GM19455 (cell line): ENCODE measurements around the gene SAMD1.
"Not testable (repeated sequence)": the region's sequence is repeated elsewhere in the genome, so short reads cannot be mapped to it uniquely, and the experiment has no call there.

ENCODE experiments used
- ATAC-seq: cut with Tn5 transposase; IDR thresholded peaks from one replicate; pipeline ENCODE4 v1.9.1; 2021; ENCODE audit not compliant: unreplicated experiment

Gene SAMD1

DNA sequence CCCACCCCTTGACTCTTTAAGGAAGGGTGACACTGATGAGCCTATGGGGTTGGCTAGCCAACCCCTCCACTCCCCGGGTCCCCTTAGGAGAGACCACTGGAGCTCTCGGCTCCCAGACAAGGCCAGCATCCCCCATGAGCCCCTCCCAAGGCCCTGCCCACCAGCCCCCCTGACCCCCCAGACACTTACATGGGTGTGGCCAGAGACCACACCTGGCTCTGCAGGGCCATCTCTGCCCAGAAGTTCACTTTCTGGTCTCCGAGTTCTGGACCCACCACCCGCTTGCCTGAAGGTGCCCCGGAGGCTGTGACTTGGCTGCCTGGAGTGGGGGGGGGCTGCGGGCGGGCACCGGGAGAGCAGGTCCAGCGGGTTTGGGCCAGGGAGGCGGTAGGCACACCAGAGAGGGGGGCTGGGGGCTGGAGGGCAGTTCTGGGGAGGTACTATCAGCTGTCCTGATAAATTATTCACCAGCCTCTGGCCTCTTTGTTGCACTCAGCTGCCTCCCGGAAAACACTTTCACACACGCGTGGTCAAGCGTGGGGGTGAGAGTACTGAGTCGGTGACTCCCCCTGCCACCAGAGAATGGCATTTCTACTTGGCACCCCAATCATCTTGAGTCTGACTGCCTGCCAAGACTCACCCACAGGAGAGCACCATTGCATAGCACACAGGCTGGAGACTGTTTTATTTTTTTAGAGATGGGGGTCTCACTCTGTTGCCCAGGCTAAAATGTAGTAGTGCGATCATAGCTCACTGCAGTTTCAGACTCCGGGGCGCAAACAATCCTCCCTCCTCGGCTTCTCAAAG lies 28.6 kb downstream of the SAMD1 start, which contains the start of gene PALM3:
Gene PALM3 (minus strand): TSS at position 326 of the 807 bp plus-strand sequence. CDS start 96 bp downstream, at position 230.
- no peak for ATAC-seq

DNA sequence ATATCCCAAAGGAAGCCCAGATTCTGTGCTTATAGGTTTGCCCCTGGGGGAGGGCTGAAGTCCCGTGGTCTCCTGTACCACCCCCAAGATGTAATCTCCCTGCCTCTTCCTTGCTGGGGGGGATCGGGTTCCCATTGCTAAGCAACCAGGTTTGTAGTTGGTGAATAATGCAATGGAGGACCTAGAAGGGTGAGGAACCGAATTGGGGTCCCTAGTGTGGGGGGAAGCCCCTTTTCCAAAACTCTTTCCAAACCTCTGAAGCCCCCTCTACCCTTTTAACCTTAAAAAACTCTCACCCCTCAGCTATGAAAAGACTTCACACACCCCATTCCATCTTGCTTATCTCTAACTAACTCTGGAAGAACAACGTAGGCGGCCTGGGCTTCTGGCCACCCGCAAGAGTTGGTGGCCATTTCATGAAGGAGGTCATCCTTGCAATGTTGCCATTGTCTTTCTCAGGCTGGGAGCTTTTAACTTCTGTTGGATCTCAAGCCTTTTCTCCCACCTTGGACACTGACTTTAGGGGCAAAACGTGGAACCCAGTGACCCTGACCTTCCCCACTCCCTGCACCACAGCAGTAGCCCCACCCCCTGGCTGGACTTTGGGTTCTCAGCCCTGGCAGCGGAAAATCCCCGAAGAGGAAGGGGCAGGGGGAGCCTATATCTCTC lies 29.3 kb downstream of the SAMD1 start:
- no peak for ATAC-seq

DNA sequence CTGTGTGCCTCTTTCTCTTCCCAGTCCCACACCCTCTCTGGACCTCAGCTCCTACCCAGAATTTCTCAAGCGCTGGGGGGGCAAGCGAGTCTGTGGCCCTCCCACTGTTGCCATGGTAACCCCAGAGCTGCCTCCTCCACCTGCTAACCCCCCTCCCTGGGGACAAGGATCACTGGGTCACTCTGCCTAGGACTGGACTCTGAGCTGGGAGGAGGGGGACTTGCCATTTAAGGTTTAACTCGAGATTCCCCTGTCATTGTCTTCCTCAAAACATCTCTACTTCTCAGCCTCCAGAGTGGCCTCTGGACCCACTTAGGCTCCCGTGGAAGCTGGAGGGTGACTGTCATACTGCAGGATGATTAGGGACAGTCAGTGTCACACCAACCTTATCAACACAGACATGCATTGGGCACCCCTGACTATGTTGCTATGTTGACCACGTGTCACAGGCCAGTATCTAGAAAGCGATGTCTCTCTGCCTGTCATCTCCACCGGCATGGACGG lies 30.8 kb downstream of the SAMD1 start:
- no peak for ATAC-seq

GRCh38 chr19:14059093-14059480 lies 31.5 kb downstream of the SAMD1 start:
- no peak for ATAC-seq

GRCh38 chr19:14058182-14059092 lies 32.1 kb downstream of the SAMD1 start:
- ATAC-seq = no peak

- ATAC-seq = no peak
These were observed 33.7 kb downstream of the SAMD1 start for GRCh38 chr19:14056741-14057356.

DNA sequence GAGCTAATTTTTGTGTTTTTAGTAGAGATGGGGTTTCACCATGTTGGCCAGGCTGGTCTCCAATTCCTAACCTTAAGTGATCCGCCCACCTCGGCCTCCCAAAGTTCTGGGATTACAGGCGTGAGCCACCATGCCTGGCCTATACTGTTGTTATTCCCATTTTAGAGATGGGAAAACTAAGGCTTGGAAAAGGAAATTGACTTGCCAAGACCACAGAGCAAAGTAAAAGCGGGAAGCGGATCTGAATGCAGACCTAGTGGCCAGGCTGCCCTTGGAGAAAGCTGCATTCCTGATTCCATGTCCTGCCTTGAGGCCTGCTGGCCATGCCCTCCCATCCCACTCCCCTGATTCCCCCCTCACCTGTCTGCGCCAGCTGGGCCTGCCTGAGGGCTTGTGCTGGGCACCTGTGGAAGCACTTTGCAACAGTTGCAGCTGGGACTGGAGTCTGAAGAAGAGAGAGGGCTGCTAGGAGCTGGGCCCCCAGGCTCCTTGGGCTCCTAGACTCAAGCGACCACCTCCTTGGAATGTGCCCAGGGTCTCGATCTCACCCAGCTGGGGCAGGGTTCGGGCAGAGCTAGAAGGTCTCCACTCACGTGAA lies 34.4 kb downstream of the SAMD1 start:
- ATAC-seq = no peak

DNA sequence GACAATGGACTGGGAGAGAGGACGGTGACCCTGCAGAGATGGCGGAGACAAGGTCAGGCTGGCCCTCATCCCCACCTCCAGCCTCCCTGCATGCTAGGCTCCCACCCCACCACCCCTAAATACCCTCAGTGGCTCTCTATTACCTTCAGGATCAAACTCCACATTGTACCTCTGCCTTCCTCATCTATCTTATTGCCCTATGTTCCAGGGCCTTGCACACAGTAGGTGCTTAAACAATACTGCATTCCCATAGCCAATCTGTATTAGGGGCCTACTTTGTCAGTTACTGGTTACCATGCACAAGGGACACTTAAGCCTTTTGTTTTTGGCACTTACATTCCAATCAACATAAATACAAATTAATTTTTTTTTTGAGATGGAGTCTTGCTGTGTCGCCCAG lies 35.2 kb downstream of the SAMD1 start:
- no peak for ATAC-seq

DNA sequence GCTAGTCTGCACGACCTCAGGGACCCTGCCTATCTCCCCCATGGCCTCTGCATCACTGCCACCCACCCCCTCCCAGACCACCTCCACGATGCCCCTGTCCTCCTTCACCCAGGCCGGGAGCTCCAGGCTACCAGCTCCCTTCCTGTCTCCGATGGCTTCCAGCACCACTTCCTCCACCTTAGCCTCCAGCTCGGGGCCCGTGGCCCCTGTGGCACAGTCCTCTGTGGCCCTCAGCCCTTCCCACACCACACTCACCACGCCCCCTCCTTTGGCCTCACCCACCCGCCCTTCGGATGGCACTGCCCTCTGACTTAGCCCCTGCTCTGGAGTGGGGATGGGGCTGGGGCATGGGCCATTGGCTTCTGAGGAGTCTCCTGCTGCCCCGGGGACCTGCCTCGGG lies 35.8 kb downstream of the SAMD1 start:
- no peak for ATAC-seq

GRCh38 chr19:14054099-14054498 lies 36.5 kb downstream of the SAMD1 start:
- ATAC-seq = no peak

DNA sequence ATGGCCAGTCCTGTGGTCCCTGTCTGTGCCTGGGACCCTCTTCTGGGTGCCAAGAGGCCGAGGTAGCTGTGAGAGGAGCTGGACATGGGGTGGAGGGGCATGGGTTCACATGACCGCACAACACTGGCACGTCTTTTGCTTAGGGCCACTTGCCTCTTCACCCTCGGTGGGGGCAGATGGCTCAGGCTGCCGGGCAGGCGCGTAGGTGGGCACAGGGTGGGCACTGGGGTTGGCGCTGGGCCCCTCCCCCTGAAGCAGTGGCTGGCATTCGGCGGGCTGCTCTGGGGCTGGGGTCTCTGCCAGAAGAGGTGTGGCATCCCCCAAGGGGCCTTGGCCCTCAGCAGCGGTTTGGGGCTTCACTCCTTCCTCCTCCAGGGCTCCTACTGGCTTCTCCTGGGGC lies 37.1 kb downstream of the SAMD1 start:
- ATAC-seq = no peak

- no peak for ATAC-seq
These were observed 37.5 kb downstream of the SAMD1 start for GRCh38 chr19:14053032-14053431.

DNA sequence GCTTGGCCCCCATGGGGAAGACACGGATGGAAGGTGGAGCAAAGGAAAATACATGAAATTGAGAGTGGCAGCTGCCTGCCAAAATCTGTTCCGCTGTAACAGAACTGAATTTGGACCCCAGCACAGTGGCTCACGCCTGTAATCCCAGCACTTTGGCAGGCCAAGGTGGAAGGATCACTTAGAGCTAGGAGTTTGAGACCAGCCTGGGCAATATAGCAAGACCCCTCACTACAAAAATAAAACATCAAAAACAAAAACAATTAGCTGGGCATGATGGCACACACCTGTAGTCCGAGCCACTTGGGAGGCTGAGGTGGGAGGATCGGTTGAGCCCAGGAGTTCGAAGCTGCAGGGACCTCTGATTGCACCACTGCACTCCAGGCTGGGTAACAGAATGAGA lies 38.1 kb downstream of the SAMD1 start:
- ATAC-seq = no peak

DNA sequence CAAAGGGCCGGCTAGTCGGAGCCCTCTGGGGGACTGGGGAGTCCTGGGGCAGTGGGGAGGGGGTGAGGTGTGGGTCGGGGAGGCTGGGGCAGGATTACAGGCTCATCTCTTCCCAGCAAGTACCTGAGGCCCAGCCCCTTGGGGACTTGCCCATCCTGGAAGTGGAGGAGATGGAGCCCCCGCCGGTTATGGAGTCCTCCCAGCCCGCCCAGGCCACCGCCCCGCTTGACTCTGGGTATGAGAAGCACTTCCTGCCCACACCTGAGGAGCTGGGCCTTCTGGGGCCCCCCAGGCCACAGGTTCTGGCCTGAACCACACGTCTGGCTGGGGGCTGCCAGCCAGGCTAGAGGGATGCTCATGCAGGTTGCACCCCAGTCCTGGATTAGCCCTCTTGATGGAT lies 38.6 kb downstream of the SAMD1 start:
- no peak for ATAC-seq

DNA sequence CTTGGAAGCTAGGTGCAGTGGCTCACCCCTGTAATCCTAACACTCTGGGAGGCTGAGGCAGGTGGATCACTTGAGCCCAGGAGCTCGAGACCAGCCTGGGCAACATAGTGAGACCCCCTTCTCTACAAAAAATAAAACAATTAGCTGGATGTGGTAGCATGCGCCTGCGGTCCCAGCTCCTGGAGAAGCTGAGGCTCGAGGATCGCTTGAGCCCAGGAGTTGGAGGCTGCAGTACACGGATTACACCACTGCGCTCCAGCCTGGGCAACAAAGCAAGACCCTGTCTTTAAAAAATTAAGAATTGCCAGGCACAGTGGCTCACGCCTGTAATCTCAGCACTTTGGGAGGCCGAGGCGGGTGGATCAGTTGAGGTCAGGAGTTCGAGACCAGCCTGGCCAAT lies 39.6 kb downstream of the SAMD1 start:
- not testable (repeated sequence) for ATAC-seq

DNA sequence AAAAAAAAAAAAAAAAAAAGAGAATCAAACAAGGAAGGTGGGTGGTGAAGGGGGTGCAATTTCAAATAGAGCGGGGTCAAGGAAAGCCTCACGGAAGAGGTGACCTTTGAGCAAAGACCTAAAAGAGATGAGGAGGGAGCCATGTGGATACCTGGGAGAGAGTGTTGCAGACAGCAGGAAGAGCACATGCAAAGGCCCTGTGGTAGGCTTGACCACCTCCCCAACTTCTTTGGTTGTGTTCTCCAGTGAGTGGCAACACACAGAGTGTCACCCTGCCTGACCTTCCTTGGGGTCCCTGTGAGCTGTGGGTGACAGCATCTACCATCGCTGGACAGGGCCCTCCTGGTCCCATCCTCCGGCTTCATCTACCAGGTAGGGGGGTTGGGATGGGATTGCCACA lies 40.0 kb downstream of the SAMD1 start:
- no peak for ATAC-seq

GRCh38 chr19:14048443-14049153 lies 42.0 kb downstream of the SAMD1 start:
- ATAC-seq = no peak

DNA sequence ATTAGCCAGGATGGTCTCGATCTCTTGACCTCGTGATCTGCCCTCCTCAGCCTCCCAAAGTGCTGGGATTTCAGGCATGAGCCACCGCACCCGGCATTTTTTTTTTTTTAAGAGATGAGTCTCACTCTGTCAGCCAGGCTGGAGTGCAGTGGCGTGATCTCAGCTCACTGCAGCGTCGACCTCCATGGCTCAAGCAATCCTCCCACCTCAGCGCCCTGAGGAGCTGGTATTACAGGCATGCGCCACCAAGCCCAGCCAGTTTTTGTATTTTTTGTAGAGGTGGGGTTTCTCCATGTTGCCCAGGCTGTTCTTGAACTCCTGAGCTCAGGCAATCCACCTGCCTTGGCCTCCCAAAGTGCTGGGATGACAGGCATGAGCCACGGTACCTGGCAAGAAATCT lies 42.7 kb downstream of the SAMD1 start:
- ATAC-seq = not testable (repeated sequence)

DNA sequence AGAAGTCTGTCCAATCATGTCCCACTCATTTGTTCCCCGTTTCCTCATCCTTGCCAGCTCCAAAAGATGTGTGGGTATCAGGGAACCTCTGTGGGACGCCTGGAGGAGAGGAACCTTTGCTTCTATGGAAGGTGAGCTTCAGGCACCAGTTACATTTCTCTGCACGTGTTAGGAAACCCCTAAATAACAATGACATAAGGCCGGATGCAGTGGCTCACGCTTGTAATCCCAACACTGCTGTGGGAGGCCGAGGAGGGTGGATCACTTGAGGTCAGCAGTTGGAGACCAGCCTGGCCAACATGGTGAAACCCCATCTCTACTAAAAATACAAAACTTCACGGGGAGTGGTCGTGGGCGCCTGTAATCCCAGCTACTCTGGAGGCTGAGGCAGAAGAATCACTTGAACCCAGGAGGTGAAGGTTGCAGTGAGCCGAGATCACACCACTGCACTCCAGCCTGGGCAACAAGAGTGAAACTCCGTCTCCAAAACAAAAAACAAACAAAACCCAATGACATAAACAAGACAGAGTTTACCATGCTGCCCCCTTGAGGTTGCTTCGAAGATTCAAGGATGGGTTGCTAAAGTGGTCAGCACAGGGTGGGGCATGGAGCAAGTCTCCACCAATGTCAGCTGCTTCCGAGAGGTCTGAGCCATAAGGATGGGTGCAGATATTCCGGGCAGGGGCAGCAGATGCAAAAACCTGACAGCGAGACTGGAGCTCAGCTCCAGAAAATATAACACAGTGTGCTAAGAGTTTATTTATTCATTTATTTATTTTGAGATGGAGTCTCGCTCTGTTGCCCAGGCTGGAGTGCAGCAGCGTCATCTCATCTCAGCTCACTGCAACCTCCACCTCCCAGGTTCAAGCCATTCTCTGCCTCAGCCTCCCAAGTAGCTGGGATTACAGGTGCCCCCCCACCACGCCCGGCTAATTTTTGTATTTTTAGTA lies 47.6 kb downstream of the SAMD1 start:
- ATAC-seq = not testable (repeated sequence)
